Measurements from ENCODE around the gene FAM118A. TPM values are rescaled to one million over a fixed set of nuclear protein-coding genes. Genes with fewer than 3 reads are reported as not detected.
A peak's percentile ranks its signal among the peaks of the same experiment; 100 is the strongest.

The FAM118A gene
- polyA plus RNA-seq, 4 donors = 4.5 to 76.3 (median 24.7) TPM

DNA sequence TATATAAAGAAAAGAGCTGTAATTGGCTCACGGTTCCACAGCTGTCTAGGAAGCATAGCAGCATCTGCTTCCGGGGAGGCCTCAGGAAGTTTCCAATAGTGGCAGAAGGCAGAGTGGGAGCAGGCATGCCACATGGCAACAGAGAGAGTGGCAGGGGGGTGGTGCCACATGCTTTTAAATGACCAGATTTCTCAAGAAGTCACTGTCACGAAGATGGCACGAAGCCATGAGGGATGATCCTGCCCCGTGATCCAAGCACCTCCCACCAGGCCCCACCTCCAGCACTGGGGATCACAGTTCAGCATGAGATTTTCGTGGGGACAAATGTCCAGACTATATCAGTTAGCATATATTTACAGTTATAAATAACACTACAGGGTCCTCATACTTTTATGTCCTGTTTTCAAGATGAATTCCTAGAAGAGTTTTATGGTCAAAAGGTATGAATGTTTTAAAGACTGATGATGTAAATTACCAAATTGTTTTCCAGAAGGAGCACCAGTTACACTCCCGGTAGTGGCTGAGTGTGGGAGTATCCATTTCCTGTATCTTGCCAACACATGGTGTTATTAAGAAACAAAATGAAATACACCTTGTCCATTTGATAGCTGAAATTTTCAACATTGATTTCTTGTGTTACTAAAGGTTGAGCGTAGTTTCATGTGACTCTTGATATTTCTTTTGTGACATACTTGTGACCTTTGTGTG, 19.2 kb downstream of the FAM118A start:
- Histone ChIP-seq H3K4me1 (ENCODE audit: control insufficient read depth in 3 of 3, insufficient read depth in 2 of 3, low read depth in 1 of 3, low read length in 2 of 3) (no peaks in the 10 kb centered on the region), H3K27me3 (ENCODE audit: control insufficient read depth in 3 of 3, insufficient read depth in 3 of 3, low read length in 3 of 3) (no peaks in the 10 kb centered on the region), H3K9me3 (ENCODE audit: control insufficient read depth in 2 of 2, insufficient read depth in 1 of 2, low read depth in 1 of 2, low read length in 1 of 2) (no peaks in the 10 kb centered on the region), H3K27ac (ENCODE audit: low read depth in 1 of 3, low read length in 2 of 3) (no peak overlapping the region), H3K4me3 (ENCODE audit: low read depth in 1 of 3, low read length in 3 of 3) (no peak overlapping the region), H3K36me3 (ENCODE audit: control insufficient read depth in 3 of 3, insufficient read depth in 2 of 3, low read depth in 1 of 3, low read length in 3 of 3) (peaks cover 6 to 82% (median 7%) of the 10 kb centered on the region in 3 donors)
- peak in 1 of 2 donors; percentile 68 for DNase-seq
- 66 to 76% (median 75%) methylated on average over 8 of the region's 8 CpGs for WGBS, 3 donors
- FAIRE-seq = no peak

DNA sequence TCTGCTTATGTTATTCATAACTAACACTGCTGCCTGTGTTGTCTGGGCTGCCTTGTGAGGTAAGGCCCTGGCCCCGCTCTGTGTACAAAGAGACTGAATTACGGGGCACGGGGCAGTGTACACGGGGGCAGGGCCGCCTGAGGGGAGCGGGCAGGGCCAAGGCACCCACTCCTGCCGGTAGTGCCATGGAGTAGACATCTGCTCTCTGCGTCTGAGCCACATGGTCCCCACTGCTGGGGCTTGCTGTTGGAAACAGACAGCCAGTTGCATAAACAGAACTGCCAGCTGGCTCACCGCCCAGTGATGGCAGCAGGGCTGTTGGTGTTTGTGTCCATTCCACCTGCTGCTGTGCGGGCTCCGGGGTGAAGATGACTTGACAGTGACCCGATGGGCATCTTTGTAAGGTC, 19.8 kb downstream of the FAM118A start:
- H3K9me3 ChIP-seq (ENCODE audit: control insufficient read depth in 2 of 2, insufficient read depth in 1 of 2, low read depth in 1 of 2, low read length in 1 of 2) = no peaks in the 10 kb centered on the region
- H3K4me3 ChIP-seq (ENCODE audit: low read depth in 1 of 3, low read length in 3 of 3) = no peak overlapping the region
- H3K27ac ChIP-seq (ENCODE audit: low read depth in 1 of 3, low read length in 2 of 3) = no peak overlapping the region
- peak in 1 of 2 donors; percentile 70 for DNase-seq
- peaks cover 5 to 78% (median 6%) of the 10 kb centered on the region in 3 donors for H3K36me3 ChIP-seq (ENCODE audit: control insufficient read depth in 3 of 3, insufficient read depth in 2 of 3, low read depth in 1 of 3, low read length in 3 of 3)
- no peaks in the 10 kb centered on the region for H3K27me3 ChIP-seq (ENCODE audit: control insufficient read depth in 3 of 3, insufficient read depth in 3 of 3, low read length in 3 of 3)
- no peak for FAIRE-seq
- 83 to 95% (median 90%) methylated on average over 12 of the region's 12 CpGs for WGBS, 3 donors
- H3K4me1 ChIP-seq (ENCODE audit: control insufficient read depth in 3 of 3, insufficient read depth in 2 of 3, low read depth in 1 of 3, low read length in 2 of 3) = no peaks in the 10 kb centered on the region

DNA sequence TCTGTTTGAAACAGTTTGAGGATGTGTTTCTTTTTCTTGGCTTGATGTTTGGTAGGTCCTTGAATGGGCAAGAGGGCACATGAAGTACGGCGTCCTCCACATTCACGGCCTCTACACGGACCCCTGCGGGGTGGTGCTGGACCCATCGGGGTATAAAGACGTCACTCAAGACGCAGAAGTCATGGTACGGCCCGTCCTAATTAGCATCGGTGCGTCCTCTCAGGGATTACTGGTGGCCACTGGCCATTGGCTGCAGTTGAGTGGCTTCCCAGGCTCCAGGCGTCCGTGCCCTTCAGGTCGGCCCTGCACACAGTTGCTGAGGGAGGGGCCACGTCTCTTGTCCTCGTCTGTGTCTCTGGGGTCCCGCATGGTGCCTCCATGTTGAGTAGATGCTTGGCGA, 20.8 kb downstream of the FAM118A start:
- Histone ChIP-seq H3K36me3 (ENCODE audit: control insufficient read depth in 3 of 3, insufficient read depth in 2 of 3, low read depth in 1 of 3, low read length in 3 of 3) (peaks cover 6 to 79% (median 9%) of the 10 kb centered on the region in 3 donors), H3K4me1 (ENCODE audit: control insufficient read depth in 3 of 3, insufficient read depth in 2 of 3, low read depth in 1 of 3, low read length in 2 of 3) (no peaks in the 10 kb centered on the region), H3K27ac (ENCODE audit: low read depth in 1 of 3, low read length in 2 of 3) (no peak overlapping the region), H3K27me3 (ENCODE audit: control insufficient read depth in 3 of 3, insufficient read depth in 3 of 3, low read length in 3 of 3) (no peaks in the 10 kb centered on the region), H3K4me3 (ENCODE audit: low read depth in 1 of 3, low read length in 3 of 3) (no peak overlapping the region), H3K9me3 (ENCODE audit: control insufficient read depth in 2 of 2, insufficient read depth in 1 of 2, low read depth in 1 of 2, low read length in 1 of 2) (no peaks in the 10 kb centered on the region)
- DNase-seq = no peak
- WGBS, 3 donors = 95 to 97% (median 96%) methylated on average over 19 of the region's 19 CpGs
- FAIRE-seq = no peak

DNA sequence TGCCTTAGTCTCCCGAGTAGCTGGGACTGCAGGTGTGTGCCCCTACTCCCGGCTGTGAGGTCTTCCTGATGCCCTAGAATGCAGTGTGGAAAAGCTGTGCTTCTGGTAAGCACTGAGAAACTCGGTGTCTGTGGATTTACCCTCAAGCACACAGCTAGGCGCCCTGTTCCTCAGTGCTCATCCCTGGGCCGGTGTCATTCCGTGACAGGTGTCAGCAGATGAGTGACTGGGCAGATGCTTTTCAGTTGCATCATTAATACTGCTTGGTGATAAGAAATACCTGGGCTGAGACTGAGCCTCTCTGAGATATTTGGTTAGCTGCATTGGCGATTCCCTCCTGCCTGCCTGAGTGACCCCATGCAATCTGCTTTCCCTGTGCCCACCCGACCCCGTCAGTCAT, 21.8 kb downstream of the FAM118A start:
- WGBS, 3 donors = 90 to 94% (median 91%) methylated on average over 9 of the region's 9 CpGs
- FAIRE-seq (no peak), DNase-seq (no peak)
- H3K36me3 ChIP-seq (ENCODE audit: control insufficient read depth in 3 of 3, insufficient read depth in 2 of 3, low read depth in 1 of 3, low read length in 3 of 3) = peaks cover 6 to 80% (median 9%) of the 10 kb centered on the region in 3 donors
- H3K27me3 ChIP-seq (ENCODE audit: control insufficient read depth in 3 of 3, insufficient read depth in 3 of 3, low read length in 3 of 3) = no peaks in the 10 kb centered on the region
- peaks cover 0 to 3% (median 0%) of the 10 kb centered on the region in 3 donors for H3K4me1 ChIP-seq (ENCODE audit: control insufficient read depth in 3 of 3, insufficient read depth in 2 of 3, low read depth in 1 of 3, low read length in 2 of 3)
- H3K9me3 ChIP-seq (ENCODE audit: control insufficient read depth in 2 of 2, insufficient read depth in 1 of 2, low read depth in 1 of 2, low read length in 1 of 2) = no peaks in the 10 kb centered on the region
- H3K27ac ChIP-seq (ENCODE audit: low read depth in 1 of 3, low read length in 2 of 3) = no peak overlapping the region
- H3K4me3 ChIP-seq (ENCODE audit: low read depth in 1 of 3, low read length in 3 of 3) = no peak overlapping the region

DNA sequence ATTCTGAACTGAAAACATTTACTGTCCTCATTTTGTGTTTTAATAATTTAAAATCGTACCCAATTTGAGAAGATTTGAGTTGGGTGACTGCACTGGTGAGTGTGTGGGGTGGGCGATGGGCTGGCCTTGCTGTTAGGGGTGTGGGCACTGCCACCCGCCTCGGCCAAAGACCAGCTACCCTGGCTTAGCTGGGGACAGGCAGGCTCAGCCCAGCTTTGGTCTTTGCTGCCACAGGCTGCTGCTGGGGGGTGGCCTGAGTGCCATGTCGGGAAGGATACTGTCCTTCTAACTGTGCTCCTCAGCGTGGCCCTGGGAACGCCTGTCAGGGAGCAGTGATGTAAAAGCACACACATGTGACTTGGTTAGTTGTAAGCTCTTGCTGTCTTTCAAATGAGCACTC, 22.3 kb downstream of the FAM118A start:
- WGBS, 3 donors = 96 to 98% (median 98%) methylated on average over 7 of the region's 7 CpGs
- Histone ChIP-seq H3K36me3 (ENCODE audit: control insufficient read depth in 3 of 3, insufficient read depth in 2 of 3, low read depth in 1 of 3, low read length in 3 of 3) (peaks cover 6 to 84% (median 9%) of the 10 kb centered on the region in 3 donors), H3K4me1 (ENCODE audit: control insufficient read depth in 3 of 3, insufficient read depth in 2 of 3, low read depth in 1 of 3, low read length in 2 of 3) (peaks cover 0 to 8% (median 0%) of the 10 kb centered on the region in 3 donors), H3K27ac (ENCODE audit: low read depth in 1 of 3, low read length in 2 of 3) (no peak overlapping the region), H3K27me3 (ENCODE audit: control insufficient read depth in 3 of 3, insufficient read depth in 3 of 3, low read length in 3 of 3) (no peaks in the 10 kb centered on the region), H3K9me3 (ENCODE audit: control insufficient read depth in 2 of 2, insufficient read depth in 1 of 2, low read depth in 1 of 2, low read length in 1 of 2) (no peaks in the 10 kb centered on the region), H3K4me3 (ENCODE audit: low read depth in 1 of 3, low read length in 3 of 3) (no peak overlapping the region)
- DNase-seq = no peak
- no peak for FAIRE-seq

DNA sequence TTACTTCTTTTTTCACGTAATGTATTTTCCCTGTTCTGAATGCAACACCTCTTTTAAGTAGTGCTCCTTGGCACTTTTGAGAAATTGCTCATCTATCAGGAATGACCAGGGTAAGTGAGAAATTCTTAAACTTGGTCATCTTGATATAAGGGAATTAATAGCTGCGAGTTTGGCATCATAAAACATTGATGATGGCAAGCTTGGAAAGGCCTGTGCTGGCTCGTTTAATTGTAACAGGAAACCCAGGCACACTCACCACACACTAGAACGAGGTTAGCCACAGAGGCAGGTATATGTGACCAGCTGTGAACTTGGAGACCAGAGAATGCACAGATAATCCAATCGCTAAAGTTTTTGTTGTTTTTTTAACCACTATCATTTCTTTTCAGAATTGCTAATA, 24.3 kb downstream of the FAM118A start:
- peaks cover 6 to 79% (median 6%) of the 10 kb centered on the region in 3 donors for H3K36me3 ChIP-seq (ENCODE audit: control insufficient read depth in 3 of 3, insufficient read depth in 2 of 3, low read depth in 1 of 3, low read length in 3 of 3)
- DNase-seq (peak in 1 of 2 donors; percentile 19), FAIRE-seq (no peak)
- no peak overlapping the region for H3K27ac ChIP-seq (ENCODE audit: low read depth in 1 of 3, low read length in 2 of 3)
- H3K4me3 ChIP-seq (ENCODE audit: low read depth in 1 of 3, low read length in 3 of 3) = no peak overlapping the region
- H3K4me1 ChIP-seq (ENCODE audit: control insufficient read depth in 3 of 3, insufficient read depth in 2 of 3, low read depth in 1 of 3, low read length in 2 of 3) = peaks cover 0 to 8% (median 0%) of the 10 kb centered on the region in 3 donors
- H3K9me3 ChIP-seq (ENCODE audit: control insufficient read depth in 2 of 2, insufficient read depth in 1 of 2, low read depth in 1 of 2, low read length in 1 of 2) = no peaks in the 10 kb centered on the region
- WGBS, 3 donors = 48 to 62% (median 49%) methylated on average over 5 of the region's 5 CpGs
- H3K27me3 ChIP-seq (ENCODE audit: control insufficient read depth in 3 of 3, insufficient read depth in 3 of 3, low read length in 3 of 3) = no peaks in the 10 kb centered on the region

DNA sequence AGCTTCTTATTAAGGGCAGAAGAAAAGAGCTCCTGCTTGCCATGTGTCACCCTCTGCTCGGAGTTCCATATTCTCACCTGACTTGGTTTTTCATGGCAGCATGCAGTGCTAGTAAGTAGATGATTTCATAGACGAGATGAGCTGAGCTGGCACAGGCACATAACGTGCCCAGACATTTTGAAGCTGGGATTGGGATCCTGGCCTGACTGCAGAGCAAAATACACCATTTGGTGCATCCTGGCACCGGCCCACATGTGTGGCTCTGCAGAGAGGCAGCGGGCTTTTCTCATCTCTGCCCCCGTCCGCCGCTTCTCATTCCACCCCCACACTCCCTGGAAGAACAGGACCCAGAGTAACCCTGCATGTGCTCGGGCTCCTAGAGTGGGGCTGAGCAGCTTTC, 24.8 kb downstream of the FAM118A start:
- FAIRE-seq = no peak
- Histone ChIP-seq H3K27me3 (ENCODE audit: control insufficient read depth in 3 of 3, insufficient read depth in 3 of 3, low read length in 3 of 3) (no peaks in the 10 kb centered on the region), H3K27ac (ENCODE audit: low read depth in 1 of 3, low read length in 2 of 3) (no peak overlapping the region), H3K9me3 (ENCODE audit: control insufficient read depth in 2 of 2, insufficient read depth in 1 of 2, low read depth in 1 of 2, low read length in 1 of 2) (no peaks in the 10 kb centered on the region), H3K4me3 (ENCODE audit: low read depth in 1 of 3, low read length in 3 of 3) (no peak overlapping the region), H3K36me3 (ENCODE audit: control insufficient read depth in 3 of 3, insufficient read depth in 2 of 3, low read depth in 1 of 3, low read length in 3 of 3) (peaks cover 6 to 78% (median 6%) of the 10 kb centered on the region in 3 donors), H3K4me1 (ENCODE audit: control insufficient read depth in 3 of 3, insufficient read depth in 2 of 3, low read depth in 1 of 3, low read length in 2 of 3) (peaks cover 0 to 8% (median 0%) of the 10 kb centered on the region in 3 donors)
- WGBS, 3 donors = 93 to 97% (median 95%) methylated on average over 9 of the region's 9 CpGs
- no peak for DNase-seq

DNA sequence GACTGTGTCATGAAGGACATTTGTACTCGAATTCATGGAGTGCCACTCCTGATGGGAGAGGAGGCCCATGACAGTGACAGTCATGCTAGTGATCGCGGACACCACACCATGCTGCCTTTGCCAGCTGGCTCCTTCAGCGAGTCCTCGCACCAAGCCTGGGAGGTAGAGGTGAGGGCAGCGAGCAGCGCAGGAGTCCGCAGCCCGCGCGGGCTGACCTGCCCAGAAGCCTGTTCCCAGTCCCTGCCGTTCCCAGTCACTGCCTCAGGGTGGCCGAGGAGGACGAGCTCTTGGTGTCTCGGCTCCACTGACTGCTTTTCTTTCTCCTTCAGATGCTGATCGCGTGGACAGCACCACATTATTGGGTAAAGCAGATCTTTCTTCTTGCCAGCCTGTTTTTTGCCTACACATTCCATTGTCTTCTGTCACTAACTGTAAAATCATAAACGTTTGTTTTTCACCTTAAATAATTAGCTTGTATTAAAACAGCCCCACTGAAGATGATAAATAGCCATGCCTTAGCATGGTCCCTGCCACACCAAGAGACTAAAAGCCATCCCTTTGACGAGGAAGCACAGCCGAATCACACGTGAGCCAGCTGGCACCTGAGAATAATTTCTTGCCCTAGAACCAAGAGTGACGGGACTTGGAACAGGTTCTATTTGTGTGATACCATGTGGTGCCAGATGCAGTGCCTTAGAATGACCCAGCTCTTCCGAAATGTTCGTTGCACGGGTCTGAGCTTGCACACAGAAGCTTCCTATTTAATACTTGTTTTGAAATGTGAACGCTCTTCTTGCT, 25.5 kb downstream of the FAM118A start:
- Histone ChIP-seq H3K27me3 (ENCODE audit: control insufficient read depth in 3 of 3, insufficient read depth in 3 of 3, low read length in 3 of 3) (no peaks in the 10 kb centered on the region), H3K4me3 (ENCODE audit: low read depth in 1 of 3, low read length in 3 of 3) (no peak overlapping the region), H3K4me1 (ENCODE audit: control insufficient read depth in 3 of 3, insufficient read depth in 2 of 3, low read depth in 1 of 3, low read length in 2 of 3) (peaks cover 0 to 8% (median 0%) of the 10 kb centered on the region in 3 donors), H3K36me3 (ENCODE audit: control insufficient read depth in 3 of 3, insufficient read depth in 2 of 3, low read depth in 1 of 3, low read length in 3 of 3) (peaks cover 6 to 77% (median 9%) of the 10 kb centered on the region in 3 donors), H3K9me3 (ENCODE audit: control insufficient read depth in 2 of 2, insufficient read depth in 1 of 2, low read depth in 1 of 2, low read length in 1 of 2) (no peaks in the 10 kb centered on the region), H3K27ac (ENCODE audit: low read depth in 1 of 3, low read length in 2 of 3) (no peak overlapping the region)
- FAIRE-seq (no peak), DNase-seq (no peak)
- WGBS, 3 donors = 81 to 85% (median 85%) methylated on average over 26 of the region's 26 CpGs

All from small intestine (tissue), 7 donors.